PC-3 (cell line): ENCODE results near the gene LY86.

ENCODE experiments used
- CTCF ChIP-seq: fragments of 300-600 bp; sonication (generic); conservative IDR thresholded peaks from 2 replicates; pipeline ENCODE4 v1.5.1; 2017; ENCODE audit warnings: antibody characterized with exemption, low read depth, mild to moderate bottlenecking, low read length
- EZH2 ChIP-seq: fragments of 300-600 bp; sonication (generic); IDR thresholded peaks from one replicate; pipeline ENCODE4 v1.6.1; 2017; ENCODE audit warnings: antibody characterized with exemption, mild to moderate bottlenecking, low read length; ENCODE audit not compliant: unreplicated experiment
- EZH2phosphoT487 ChIP-seq: fragments of 300-600 bp; sonication (generic); IDR thresholded peaks from 2 replicates; pipeline ENCODE4 v1.6.1; 2018; ENCODE audit warnings: mild to moderate bottlenecking, antibody characterized with exemption, low read length, borderline replicate concordance

GRCh38 chr6:6604015-6604414, 15.5 kb downstream of the LY86 start:
- no peak for TF ChIP-seq CTCF
- TF ChIP-seq EZH2, result no peak
- TF ChIP-seq EZH2phosphoT487, result no peak
